MG63 (cell line): ENCODE results near the gene XPC. TPM values are rescaled to one million over a fixed set of nuclear protein-coding genes. Genes with fewer than 3 reads are reported as not detected.

Source experiments
- DNase-seq: peaks from one replicate; pipeline ENCODE4 v3.0.0-alpha.2; 2020
- H3K27me3 ChIP-seq: fragments of 250-450 bp; sonication (Bioruptor Pico); 2 replicates; pipeline ENCODE4 v1.5.1; 2020; ENCODE audit warnings: mild to moderate bottlenecking, moderate library complexity
- H3K36me3 ChIP-seq: fragments of 250-450 bp; sonication (Bioruptor Pico); 2 replicates; pipeline ENCODE4 v1.5.1; 2020; ENCODE audit warnings: mild to moderate bottlenecking, moderate library complexity
- H3K4me3 ChIP-seq: fragments of 250-450 bp; sonication (Bioruptor Pico); 2 replicates; pipeline ENCODE4 v1.5.1; 2020; ENCODE audit warnings: mild to moderate bottlenecking, moderate library complexity
- H3K9me3 ChIP-seq: fragments of 250-450 bp; sonication (Bioruptor Pico); 2 replicates; pipeline ENCODE4 v1.5.1; 2020; ENCODE audit warnings: mild to moderate bottlenecking, moderate library complexity
- total RNA-seq: library from RNA; depleted of rRNA; stranded (reverse); fragments of >200 nt; shearing (Covaris generic); gene quantifications from 2 replicates; pipeline ENCODE4 v1.2.3, GENCODE V29; 2014; ENCODE audit warnings: low replicate concordance

XPC gene
- total RNA-seq, 1 experiment from 2014 or later = 8.2 TPM

DNA sequence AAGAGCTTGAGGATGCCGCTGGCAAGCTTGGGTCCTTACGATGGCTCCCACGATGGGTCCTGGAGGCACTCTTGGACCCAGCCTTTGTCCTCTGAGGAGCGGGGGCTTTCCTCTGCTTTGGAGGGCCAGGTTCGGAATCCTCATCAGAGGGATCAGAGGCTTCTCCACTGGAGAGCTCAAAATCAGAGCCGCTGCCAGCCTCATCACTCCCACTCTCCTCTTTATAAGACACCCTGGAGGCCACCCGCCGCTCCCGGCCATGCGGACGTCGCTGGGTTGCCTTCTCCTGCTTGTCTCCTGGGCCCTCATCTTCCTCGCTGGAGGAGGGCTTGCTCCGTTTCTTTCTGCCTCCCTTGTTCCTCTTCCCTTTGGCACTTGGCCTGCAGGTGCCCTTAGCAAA is 20.0 kb downstream of the XPC start:
- DNase-seq = no peak
- Histone ChIP-seq H3K9me3 (peaks cover 3% of the 10 kb centered on the region; the same call in 1 of the 2 replicates), H3K4me3 (no peak overlapping the region), H3K36me3 (peaks cover 38% of the 10 kb centered on the region), H3K27me3 (no peaks in the 10 kb centered on the region)

DNA sequence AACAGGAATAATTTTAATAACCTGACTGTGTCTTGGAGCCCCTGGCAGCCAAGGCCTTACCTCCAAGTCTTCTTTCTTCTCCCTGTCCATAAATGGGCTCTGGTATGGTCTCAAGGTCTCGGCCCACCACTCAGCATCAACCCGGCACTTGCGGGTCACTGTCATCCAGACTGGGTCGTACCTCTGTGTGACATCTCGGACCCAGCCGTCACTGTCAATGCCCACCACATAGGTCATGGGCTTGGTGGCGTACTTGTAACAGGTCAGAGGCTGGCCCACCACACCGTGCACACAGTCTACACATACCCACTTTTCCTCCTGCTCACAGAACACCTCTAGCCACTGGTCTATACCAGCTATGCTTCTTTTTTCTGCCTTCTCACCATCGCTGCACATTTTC is 20.4 kb downstream of the XPC start:
- Histone ChIP-seq H3K27me3 (no peaks in the 10 kb centered on the region), H3K36me3 (peaks cover 34% of the 10 kb centered on the region), H3K4me3 (no peak overlapping the region), H3K9me3 (peaks cover 3% of the 10 kb centered on the region; the same call in 1 of the 2 replicates)
- no peak for DNase-seq

DNA sequence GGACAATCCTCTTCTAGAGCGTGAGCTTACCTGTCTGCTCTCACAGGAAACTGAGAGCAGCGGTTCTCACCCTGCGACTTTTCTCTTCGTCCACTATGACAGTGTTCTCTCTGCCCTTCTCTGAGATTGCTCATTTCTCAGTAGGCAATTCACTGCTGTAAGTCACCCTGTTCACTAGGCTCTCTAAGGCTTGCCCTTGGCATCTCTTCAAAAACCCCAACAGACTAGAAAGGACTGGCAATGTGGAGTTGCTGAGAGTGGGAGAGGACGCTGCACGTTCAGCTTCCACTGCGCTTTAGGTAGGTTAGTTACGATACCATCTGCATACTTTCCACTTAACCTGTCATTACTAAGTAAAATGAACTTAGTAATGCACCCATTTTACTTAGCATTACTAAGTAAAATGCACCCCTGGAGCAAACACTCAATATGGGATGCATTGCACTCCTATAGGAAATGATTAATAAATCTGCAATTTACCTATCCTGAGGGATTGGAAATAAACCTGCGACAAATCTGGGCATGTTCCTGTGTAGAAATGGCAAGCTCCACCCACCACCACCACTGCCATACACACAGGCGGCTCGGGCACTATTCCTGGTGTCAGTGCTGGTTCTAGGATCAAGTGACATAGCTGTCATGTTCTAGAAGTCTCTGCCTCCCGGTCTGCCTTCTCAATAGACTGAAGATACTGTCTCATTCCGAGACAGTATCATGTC is 21.4 kb downstream of the XPC start:
- H3K27me3 ChIP-seq = no peaks in the 10 kb centered on the region
- no peak for DNase-seq
- H3K36me3 ChIP-seq = peaks cover 25% of the 10 kb centered on the region
- H3K4me3 ChIP-seq = no peak overlapping the region
- peaks cover 3% of the 10 kb centered on the region; the same call in 1 of the 2 replicates for H3K9me3 ChIP-seq

DNA sequence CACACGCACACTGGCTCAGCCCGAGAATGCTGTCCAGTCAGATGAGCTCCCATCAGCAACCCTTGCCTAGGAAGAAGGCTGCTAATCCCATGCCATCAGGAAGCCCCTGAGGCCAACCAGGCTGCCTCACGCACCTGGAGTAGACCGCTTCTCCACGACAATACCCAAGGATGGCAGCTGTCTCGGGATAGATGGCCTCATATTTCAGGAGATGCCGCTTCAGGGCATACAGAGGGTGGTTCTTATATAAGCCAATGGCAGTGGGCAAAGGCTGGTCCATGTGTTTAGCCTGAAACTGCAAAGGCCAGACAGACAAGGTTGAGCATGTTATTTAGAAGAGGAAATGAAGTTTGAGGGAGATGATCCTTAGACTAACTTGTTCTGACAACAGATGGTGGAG is 22.2 kb downstream of the XPC start:
- H3K9me3 ChIP-seq = no peaks in the 10 kb centered on the region
- no peaks in the 10 kb centered on the region for H3K27me3 ChIP-seq
- peaks cover 16% of the 10 kb centered on the region for H3K36me3 ChIP-seq
- no peak overlapping the region for H3K4me3 ChIP-seq
- DNase-seq = no peak

DNA sequence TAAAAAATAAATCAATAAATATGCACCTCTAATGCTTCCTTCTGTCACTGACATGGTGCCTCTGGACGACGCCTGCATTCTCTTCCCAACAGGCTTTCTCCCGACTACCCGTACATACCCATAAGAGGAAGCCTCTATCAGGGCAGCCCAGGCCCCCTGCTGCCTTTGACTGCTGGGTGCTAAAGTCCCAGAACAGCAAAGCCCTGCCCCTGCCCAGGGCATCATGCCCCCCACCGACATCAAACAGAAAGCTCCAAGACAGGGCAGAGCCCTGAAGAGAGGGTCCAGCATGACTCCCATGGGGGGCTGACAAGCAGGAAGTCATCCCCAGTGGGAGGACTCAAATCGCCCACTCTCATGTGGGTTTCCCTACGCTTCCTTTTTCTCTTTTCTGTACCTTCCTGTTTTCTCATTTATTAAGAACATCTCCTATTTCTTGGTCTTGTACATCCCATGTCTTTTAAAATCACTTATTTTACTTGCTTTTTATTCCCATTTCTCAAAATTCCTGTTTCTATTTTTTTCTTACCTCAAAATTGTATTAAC is 23.4 kb downstream of the XPC start:
- H3K27me3 ChIP-seq = no peaks in the 10 kb centered on the region
- DNase-seq = no peak
- no peaks in the 10 kb centered on the region for H3K9me3 ChIP-seq
- H3K4me3 ChIP-seq = no peak overlapping the region
- H3K36me3 ChIP-seq = peaks cover 8% of the 10 kb centered on the region

DNA sequence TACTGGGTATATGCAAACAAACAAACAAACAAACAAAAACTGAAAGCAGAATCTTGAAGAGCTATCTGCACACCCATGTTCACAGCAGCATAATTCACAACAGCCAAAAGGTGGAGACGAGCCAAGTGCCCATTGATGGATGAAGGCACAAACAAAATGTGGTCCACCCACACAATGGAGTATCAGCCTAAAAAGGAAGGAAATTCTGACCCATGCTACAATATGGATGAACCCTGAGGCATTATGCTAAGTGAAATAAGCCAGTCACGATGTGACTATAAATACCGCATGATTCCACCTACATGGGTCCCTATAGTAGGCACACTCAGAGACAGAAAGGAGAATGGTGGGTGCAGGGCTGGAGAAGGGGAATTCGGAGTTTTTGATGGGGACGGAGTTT is 24.1 kb downstream of the XPC start:
- Histone ChIP-seq H3K36me3 (peaks cover 7% of the 10 kb centered on the region; the same call in 1 of the 2 replicates), H3K27me3 (no peaks in the 10 kb centered on the region), H3K4me3 (no peak overlapping the region), H3K9me3 (no peaks in the 10 kb centered on the region)
- no peak for DNase-seq

DNA sequence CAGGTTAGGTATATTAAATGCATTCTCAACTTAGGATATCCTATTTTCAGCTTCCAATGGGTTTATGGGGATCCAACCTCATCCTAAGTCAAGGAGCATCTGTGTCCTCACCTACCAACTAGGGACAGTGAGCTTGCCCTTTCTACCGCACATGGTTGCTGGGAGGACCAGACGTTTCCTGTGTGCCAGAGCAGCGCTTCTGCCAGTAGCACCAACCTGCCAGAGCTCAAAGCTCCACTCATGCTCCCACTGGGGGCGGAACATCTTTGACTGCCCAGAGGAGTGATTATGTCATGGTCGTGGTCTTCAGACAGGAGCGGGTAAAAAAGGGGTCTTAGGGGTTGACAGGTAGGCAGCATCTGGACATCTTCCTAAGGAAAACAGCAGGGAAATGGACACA is 24.7 kb downstream of the XPC start:
- peaks cover 2% of the 10 kb centered on the region; the same call in 1 of the 2 replicates for H3K36me3 ChIP-seq
- no peaks in the 10 kb centered on the region for H3K27me3 ChIP-seq
- H3K4me3 ChIP-seq = no peak overlapping the region
- H3K9me3 ChIP-seq = no peaks in the 10 kb centered on the region
- no peak for DNase-seq

DNA sequence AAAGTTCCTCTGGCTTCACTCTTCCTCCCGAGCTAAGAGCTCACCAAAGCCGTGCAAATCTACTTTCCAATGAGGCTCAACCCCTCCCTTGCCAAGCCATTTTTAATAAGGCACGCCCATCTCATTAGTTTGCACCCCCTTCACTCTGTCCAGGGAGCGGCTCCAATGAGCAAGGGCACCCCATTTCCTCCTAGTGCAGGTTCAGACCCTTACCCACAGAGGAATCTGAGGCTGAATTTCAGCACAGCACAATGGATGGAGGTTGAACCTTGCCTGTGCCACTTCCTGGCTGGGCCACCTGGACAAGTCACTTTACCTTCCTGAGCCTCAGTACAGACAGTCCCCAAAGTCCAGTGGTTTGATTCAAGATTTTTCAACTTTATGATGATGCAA is 25.4 kb downstream of the XPC start:
- DNase-seq = no peak
- H3K27me3 ChIP-seq = no peaks in the 10 kb centered on the region
- H3K36me3 ChIP-seq = peaks cover 2% of the 10 kb centered on the region; the same call in 1 of the 2 replicates
- H3K9me3 ChIP-seq = no peaks in the 10 kb centered on the region
- H3K4me3 ChIP-seq = no peak overlapping the region

DNA sequence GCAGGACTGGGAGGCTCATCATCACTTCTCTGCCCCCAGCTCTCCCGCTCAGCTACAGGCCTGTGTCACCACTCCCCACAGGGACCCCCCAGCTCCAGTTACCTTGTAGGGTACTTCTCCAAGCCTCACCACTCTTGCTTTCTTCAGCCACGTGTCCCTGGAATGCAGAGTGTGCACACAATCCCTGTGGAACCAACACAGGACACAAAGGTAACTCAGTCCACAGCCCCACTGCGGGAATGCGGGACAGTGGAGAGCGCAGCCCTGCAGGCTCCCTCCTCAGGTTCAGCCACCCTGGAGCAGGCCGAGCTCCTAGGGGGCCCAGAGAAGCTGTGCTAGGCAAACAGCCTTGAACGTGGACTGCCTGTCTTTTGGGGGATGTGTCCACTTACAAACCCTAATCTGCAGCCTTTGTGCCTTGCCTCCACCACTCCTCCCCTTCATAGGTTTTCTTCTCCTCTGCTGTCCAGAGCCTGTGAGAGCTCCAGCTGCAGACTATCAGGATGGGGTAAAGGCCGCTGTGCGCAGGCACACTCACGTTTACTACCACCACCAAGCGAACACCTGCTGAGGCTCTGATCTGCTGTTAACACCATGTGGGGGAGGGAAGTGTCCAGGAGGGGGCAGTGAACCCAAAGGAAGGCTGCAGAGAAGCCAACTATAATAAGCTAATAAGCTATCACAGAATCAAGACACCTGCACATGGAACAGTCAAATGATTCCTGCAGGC is 26.0 kb downstream of the XPC start:
- no peak overlapping the region for H3K4me3 ChIP-seq
- DNase-seq = no peak
- no peaks in the 10 kb centered on the region for H3K27me3 ChIP-seq
- peaks cover 2% of the 10 kb centered on the region; the same call in 1 of the 2 replicates for H3K36me3 ChIP-seq
- H3K9me3 ChIP-seq = no peaks in the 10 kb centered on the region

DNA sequence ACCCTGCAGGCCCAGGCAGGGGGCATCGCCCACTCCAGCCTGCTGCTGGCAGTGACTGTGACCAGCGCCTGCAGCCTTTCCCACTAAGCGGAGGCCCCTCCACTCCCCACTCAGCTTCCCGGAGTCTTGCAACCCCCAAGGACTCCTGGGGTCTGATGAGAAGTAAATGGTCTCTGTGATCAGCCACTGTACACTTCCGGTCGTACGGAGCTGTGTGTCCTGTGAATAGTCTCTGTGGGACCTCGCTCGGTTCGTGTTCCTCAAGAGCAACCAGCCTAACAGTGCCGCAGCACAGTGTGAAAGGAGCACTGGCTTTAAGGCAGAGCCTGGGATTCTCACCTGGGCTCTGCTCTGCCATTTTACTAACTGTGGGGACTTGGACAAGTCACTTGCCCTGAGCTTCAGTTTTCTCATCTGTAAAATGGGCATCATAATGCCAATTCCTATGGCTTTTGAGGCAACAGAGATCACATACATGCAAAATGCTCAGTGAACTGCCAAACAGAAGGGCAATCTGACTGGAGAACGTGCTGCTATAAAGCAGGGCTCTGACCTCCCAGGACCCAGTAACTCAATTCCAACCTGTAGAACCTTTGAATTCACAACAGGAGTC is 26.8 kb downstream of the XPC start:
- Histone ChIP-seq H3K4me3 (no peak overlapping the region), H3K9me3 (no peaks in the 10 kb centered on the region), H3K36me3 (0 out of 2 replicates have a peak, but pooled peaks cover 2% of the 10 kb centered on the region), H3K27me3 (no peaks in the 10 kb centered on the region)
- DNase-seq = no peak

DNA sequence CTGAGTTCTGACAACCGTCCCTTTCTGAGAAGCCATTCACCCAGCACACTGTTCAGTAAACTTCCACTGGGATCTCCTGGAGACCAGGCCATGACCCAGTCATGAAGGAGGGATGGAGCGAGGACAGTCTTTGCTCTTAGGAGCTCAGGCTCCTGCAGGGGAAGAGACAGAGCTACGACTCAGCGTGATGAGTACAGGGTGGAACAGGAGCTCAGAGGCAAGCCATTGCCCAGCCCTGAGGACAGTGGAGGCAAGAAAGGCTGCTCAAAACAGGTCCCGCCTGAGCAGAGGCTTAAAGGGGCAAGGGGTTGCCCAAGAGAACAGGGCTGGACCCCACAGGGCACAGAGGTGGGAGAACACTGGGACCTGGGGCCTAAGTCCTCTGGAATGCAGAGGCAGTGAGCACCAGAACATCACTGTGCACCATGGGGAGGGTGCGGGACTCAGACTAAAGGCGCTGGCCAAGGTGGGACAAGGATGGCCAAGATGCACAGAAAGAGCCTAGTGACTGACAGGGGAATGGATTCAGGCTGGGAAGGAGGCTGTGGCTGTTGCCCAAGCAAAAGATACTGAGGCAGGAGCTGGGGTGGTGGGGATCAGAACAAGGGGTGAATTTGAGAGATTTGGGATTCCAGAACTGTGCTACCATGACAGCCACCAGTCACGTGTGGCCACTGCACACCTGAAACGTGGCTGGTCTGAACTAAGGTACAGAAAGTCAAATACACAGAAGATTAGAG is 27.7 kb downstream of the XPC start:
- DNase-seq = no peak
- peaks cover 2% of the 10 kb centered on the region; the same call in 1 of the 2 replicates for H3K36me3 ChIP-seq

DNA sequence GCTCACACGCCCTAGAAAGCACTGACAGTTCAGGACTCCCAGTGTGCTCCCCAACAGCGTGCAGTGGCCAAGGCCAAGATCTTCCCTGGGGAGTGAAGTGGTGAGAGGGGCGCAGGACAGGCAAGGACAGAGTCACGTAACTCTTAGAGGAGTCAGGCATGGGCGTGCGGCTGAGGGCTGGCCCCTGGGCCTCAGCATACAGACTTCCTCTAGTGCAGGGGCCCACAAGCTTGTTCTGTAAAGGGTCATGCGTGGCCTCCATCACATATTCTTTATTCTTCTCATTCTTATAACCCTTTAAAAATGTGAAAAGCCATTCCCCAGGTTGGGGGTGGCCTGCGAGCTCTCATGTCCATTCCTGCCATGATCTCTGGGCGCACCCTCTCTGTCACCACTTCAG is 28.3 kb downstream of the XPC start:
- Histone ChIP-seq H3K36me3 (peaks cover 6% of the 10 kb centered on the region; the same call in 1 of the 2 replicates), H3K4me3 (no peak overlapping the region), H3K9me3 (no peaks in the 10 kb centered on the region), H3K27me3 (no peaks in the 10 kb centered on the region)
- DNase-seq = no peak

More for the DNA sequence above, 27.7 kb downstream of the XPC start:
- Histone ChIP-seq H3K9me3 (no peaks in the 10 kb centered on the region), H3K4me3 (no peak overlapping the region), H3K27me3 (no peaks in the 10 kb centered on the region)

DNA sequence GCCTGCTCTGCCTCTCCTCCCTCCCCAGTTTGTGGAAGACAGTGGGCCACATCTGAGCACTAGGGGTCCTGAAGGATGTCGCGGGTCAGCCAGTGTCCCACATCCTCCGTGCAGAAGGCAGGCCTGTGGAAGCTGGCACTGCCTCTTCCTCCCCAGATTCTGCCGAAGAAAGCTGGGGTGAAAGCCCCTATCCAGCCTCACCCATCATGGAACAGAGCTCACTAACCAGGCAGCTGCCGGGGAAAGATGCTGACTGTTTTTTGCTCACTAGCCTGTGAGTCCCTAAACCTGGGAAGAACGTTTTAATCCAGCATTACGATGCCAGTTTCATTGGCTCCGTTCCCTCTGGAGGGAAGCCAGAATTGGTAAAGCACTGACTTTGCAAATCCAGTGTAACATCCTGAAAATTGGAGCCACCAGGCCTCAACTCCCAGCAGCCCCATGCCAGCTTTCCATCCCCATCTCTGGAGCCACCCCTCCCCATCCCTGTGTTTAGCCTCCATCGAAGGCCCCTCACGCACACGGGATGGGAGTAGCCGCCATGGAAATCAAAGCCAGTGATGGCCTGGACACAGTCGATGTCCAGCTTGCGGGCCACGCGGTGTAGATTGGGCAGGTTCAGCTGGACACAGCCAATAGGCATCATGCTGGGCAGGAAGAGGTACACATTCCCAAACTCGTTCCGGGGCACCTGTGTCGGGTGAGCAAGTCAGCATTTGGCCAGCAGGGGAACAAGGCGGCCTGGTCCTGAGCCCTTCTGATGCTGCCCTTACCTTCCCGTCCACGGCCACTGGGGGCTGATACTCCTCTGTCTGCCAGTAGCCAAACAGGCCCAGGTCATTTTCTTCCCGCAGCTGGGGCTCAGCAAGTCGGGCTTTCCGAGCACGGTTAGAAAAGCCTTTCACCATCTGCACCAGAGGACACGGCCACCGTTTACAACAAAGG is 30.1 kb downstream of the XPC start:
- H3K36me3 ChIP-seq = peaks cover 3% of the 10 kb centered on the region; the same call in 1 of the 2 replicates
- H3K27me3 ChIP-seq = no peaks in the 10 kb centered on the region

DNA sequence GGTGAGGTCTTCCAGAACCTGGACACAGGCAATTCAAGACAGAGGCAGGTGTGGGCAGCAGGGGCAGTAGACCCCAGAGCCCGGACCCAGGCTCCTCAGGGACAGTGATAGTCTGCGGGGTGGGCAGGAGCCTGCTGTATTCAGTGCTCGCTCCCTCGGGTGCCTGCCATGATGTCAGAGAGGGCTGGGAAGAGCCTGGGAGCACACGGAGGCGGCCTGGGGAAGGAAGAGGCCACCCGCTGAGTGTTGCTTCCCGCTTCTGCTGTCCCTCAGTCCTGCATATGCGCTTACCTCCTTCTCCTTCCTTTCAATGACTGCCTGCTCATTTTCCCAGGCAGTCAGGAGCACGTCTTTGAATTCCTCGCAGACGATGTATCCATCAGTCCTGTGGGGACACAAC is 30.8 kb downstream of the XPC start:
- no peaks in the 10 kb centered on the region for H3K9me3 ChIP-seq
- H3K36me3 ChIP-seq = peaks cover 3% of the 10 kb centered on the region; the same call in 1 of the 2 replicates
- H3K27me3 ChIP-seq = no peaks in the 10 kb centered on the region
- H3K4me3 ChIP-seq = no peak overlapping the region
- DNase-seq = no peak

More for the DNA sequence above, 30.1 kb downstream of the XPC start:
- no peaks in the 10 kb centered on the region for H3K9me3 ChIP-seq
- DNase-seq = no peak
- no peak overlapping the region for H3K4me3 ChIP-seq

DNA sequence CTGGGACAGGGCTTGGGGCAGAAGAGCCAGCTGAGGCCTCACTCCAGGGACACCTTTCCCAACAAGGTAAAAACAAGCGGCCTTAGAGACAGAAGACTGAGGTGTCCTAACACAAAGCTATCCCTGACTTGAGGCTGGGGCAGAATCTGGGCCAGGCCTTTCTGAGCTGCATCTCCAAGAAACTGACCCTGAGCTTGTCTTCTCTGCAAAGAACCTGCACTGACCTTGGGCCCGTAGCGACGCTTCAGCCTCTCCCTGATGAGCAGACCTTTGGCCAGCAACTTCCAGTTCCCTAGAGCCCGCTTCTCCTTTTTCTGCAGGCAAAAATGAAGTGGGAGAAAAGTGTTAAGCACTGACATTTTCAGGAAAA is 31.4 kb downstream of the XPC start:
- Histone ChIP-seq H3K36me3 (peaks cover 3% of the 10 kb centered on the region; the same call in 1 of the 2 replicates), H3K4me3 (no peak overlapping the region), H3K27me3 (no peaks in the 10 kb centered on the region), H3K9me3 (no peaks in the 10 kb centered on the region)
- no peak for DNase-seq
